NK-92 (cell line): ENCODE data around the gene ATP9B.
"Not testable (repeated sequence)": the region's sequence is repeated elsewhere in the genome, so short reads cannot be mapped to it uniquely, and the experiment has no call there.

ENCODE experiments used
- DNase-seq: peaks from one replicate; lab custom pipeline; 2025; ENCODE audit not compliant: unreplicated experiment; lab: John Stamatoyannopoulos, UW

The ATP9B gene

DNA sequence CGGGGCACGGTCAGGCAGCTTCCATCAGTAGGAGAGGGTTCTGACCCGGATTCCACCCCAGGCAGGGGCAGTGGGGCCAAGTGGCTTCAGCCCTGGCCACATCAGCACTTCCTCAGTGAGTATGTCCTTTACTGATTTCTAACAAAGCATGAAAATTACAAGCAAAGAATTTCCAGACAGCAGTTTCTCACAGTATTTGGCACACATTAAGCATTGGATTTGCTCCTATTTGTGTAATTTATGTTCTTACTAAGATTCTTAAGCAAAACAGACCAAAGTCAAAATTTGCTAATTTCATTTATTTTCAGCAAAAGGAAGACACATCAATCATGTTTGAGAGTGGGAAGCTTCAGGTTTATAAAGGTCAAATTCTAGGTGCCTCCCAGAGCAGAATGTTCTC lies 253.2 kb downstream of the ATP9B start:
- DNase-seq, result no peak

DNA sequence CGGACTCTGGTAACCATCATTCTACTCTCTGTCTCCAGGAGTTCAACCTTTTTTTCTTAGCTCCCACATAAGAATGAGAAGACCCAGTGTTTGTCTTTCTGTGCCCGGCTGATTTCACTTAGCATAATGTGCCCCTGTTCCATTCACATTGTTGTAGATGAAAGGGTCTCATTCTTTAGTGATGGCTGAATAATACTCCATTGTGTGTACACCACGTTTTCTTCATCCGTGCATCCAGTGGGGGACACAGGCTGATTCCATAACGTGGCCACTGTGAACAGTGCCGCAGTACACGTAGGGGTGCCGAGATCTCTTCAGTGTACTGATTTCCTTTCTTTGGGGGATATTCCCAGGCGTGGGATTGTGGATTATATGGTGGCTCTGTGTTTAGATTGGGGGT lies 254.3 kb downstream of the ATP9B start:
- DNase-seq, result no peak

- DNase-seq, result no peak
These were observed 257.4 kb downstream of the ATP9B start for GRCh38 chr18:79326413-79327198.

DNA sequence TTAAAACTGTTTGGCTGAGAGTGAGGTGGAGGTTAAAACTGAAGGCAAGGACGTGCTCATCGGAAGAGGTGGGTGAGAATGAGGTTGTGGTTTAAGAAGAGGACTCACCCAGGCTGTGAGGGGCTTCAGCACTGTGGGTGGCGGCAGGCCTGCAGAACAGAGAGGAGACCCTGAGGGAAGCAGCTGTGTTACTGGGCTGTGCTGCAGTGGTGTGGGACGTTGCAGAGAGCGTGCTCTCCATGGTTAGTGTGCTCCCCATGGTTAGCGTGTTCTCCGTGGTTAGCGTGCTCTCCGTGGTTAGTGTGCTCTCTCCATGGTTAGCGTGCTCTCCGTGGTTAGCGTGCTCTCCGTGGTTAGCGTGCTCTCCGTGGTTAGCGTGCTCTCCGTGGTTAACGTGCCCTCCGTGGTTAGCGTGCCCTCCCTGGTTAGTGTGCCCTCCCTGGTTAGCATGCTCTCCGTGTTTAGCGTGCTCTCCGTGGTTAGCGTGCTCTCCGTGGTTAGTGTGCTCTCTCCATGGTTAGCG lies 258.1 kb downstream of the ATP9B start:
- no peak for DNase-seq

GRCh38 chr18:79327915-79328314 lies 258.7 kb downstream of the ATP9B start:
- DNase-seq, result not testable (repeated sequence)

- DNase-seq, result no peak
These were observed 259.7 kb downstream of the ATP9B start for GRCh38 chr18:79328887-79329286.

DNA sequence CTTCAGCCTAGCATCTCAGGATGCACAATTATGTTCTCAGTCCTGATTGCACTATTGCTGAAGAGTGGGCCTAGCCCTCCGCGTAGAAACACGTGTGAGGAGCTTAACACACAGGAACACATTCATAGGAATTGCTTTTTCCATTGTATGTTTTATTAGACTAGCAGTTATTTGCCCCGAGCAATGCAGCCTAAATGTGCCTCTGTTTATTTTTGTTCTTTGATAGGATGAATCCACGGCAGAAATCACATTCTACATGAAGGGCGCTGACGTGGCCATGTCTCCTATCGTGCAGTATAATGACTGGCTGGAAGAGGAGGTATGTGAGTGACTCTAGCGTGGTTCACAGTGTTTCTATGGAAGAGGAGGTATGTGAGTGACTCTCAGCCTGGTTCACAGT lies 260.6 kb downstream of the ATP9B start:
- DNase-seq, result no peak

DNA sequence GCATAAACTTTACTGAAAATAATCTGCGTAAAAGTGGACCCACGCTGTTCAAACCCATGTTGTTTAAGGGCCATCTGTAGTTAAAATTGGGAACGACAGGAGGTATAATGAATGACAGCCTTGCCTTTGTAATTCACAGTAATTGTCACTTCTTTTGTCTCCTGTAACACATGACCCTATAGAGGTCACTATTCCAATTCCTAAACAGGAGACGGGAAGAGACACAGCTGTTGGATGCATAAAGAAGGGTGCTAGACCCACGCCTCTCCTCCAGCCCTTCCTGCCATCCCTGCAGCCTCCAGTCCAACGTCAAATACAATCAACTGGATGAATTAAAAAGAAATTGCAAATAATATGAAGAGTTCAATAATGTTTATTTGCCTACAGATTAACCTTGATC lies 263.5 kb downstream of the ATP9B start:
- no peak for DNase-seq

- DNase-seq, result no peak
These were observed 263.9 kb downstream of the ATP9B start for GRCh38 chr18:79333046-79333445.

DNA sequence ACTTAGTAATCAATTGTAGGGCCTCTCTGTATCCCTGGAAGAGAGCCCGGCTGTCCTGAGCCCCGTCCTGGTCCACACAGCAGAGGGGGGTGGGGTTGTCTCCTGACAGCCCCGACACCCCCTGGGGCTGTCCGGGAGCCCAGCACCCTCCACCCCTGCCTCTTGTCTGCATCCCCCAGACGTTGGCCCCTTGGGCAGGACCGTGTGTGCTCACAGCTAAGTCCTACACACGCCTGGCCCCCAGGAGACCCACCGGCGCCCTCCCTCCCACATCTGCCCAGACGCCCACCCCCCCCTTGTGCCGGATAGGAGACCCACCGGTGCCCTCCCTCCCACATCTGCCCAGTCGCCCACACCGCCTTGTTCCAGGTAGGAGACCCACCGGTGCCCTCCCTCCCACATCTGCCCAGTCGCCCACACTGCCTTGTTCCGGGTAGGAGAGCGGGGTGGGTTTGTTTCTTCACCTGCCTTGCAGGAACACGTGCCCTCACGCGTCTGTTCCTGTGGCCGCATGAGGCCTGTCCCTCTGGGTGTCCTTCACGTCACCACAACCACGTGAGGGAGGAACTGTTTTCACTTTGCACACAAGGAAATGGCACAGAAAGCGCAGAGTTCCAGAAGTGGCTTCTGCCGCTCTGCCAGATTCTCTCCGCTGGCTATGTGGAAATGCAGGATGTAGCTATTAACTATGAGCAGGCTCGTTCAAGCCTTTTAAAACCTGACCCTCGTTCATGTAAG lies 265.5 kb downstream of the ATP9B start:
- no peak for DNase-seq

DNA sequence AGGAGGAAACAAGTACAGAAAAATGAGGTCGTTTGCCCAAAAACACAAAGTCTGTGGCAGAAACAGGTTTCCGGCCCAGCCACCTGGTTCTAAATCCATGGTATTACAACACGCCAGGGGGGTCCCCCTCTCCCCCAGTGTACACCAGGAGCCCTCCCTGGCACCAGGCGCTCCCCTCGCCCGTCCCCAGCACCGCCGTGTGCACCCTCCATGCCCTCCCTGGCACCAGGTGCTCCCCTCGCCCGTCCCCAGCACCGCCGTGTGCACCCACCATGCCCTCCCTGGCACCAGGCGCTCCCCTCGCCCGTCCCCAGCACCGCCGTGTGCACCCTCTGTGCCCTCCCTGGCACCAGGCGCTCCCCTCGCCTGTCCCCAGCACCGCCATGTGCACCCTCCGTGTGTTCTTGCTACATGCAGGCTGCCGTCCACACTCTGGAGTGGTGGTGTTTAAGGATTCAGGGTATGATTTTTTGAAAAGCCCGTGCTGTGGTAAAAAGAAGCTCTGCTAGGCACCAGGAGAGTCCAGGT lies 266.7 kb downstream of the ATP9B start:
- DNase-seq, result no peak

- DNase-seq, result no peak
These were observed 267.5 kb downstream of the ATP9B start for GRCh38 chr18:79336556-79337142.

DNA sequence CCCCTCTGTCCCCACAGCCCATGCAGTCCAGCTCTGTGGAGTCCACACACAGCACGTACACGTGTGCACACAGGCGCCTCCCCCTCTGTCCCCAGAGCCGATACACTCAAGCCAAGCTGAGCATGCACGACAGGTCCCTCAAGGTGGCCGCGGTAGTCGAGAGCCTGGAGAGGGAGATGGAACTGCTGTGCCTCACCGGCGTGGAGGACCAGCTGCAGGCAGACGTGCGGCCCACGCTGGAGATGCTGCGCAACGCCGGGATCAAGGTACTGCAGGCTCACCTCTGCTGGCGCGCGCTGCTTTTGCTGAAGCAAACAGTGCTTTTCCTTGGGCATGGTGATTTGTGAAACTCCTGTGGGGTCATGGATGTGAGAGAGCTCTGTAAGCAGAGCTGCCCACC lies 268.0 kb downstream of the ATP9B start:
- DNase-seq, result no peak

- no peak for DNase-seq
These were observed 268.4 kb downstream of the ATP9B start for GRCh38 chr18:79337620-79338019.

DNA sequence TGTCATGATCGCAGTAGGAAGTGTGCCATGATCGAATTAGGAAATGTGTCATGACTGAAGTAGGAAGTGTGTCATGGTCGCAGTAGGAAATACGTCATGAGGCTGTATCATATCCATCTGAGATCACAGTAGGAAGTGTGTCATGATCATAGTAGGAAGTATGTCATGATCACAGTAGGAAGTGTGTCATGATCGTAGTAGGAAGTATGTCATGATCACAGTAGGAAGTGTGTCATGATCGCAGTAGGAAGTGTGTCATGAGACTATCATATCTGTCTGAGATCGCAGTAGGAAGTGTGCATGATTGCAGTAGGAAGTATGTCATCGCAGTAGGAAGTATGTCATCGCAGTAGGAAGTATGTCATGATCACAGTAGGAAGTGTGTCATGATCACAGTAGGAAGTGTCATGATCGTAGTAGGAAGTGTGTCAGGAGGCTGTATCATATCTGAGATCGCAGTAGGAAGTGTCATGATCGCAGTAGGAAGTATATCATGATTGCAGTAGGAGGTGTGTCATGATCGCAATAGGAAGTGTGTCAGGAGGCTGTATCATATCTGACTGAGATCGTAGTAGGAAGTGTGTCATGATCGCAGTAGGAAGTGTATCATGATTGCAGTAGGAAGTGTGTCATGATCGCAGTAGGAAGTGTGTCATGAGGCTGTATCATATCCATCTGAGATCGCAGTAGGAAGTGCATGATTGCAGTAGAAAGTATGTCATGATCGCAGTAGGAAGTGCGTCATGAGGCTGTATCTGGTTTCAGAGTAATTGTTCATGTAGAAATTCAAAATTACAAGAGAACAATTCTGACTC lies 270.1 kb downstream of the ATP9B start:
- DNase-seq, result no peak

GRCh38 chr18:79343567-79344207 lies 274.5 kb downstream of the ATP9B start:
- no peak for DNase-seq

- no peak for DNase-seq
These were observed 275.0 kb downstream of the ATP9B start for GRCh38 chr18:79344208-79344581.

GRCh38 chr18:79345366-79345765 lies 276.2 kb downstream of the ATP9B start:
- DNase-seq, result no peak

DNA sequence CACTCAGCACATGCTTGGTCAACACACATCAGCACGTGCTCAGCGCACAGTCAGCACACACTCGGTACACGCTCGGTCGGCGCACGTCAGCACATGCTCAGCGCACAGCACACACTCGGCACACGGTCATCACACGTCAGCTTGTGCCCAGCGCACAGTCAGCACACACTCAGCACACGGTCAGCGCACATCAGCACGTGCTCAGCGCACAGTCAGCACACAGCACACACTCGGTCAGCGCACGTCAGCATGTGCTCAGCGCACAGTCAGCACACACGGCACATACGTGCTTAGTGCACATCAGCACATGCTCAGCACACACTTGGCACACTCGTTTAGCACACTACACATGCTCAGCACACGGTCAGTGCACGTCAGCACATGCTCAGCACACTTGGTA lies 276.8 kb downstream of the ATP9B start:
- DNase-seq, result no peak

DNA sequence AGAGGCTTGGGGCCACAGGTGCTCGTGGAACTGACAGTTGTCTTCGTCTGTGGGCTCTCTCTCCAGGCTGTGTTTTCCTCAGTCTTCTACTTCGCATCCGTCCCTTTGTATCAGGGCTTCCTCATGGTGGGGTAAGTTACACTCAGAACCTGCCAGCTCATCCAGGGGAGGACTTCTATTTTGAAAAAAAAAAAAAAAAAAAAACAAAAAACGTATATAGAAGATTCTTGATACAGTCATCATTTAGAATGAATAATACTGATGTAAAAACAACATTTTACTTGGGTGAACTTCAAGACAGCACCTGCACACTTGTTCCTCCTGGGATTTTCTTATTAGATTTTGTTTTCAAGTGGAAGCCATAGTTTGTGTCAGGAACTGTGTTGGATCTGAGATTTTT lies 278.9 kb downstream of the ATP9B start:
- no peak for DNase-seq
